NB4 (cell line): ENCODE measurements around the gene NGB.
A peak's percentile ranks its signal among the peaks of the same experiment; 100 is the strongest.

ENCODE experiments used
- CTCF ChIP-seq: IDR thresholded peaks from one replicate; pipeline ENCODE4 v1.5.1; 2012; ENCODE audit warnings: low read depth, low read length
- MAX ChIP-seq: IDR thresholded peaks from 2 replicates; pipeline ENCODE4 v1.6.1; 2011; ENCODE audit warnings: low read depth, low read length
- POLR2A ChIP-seq: IDR thresholded peaks from 2 replicates; pipeline ENCODE4 v1.6.1; 2011; ENCODE audit warnings: mild to moderate bottlenecking; ENCODE audit not compliant: insufficient read length; ENCODE audit errors: extremely low read depth

DNA sequence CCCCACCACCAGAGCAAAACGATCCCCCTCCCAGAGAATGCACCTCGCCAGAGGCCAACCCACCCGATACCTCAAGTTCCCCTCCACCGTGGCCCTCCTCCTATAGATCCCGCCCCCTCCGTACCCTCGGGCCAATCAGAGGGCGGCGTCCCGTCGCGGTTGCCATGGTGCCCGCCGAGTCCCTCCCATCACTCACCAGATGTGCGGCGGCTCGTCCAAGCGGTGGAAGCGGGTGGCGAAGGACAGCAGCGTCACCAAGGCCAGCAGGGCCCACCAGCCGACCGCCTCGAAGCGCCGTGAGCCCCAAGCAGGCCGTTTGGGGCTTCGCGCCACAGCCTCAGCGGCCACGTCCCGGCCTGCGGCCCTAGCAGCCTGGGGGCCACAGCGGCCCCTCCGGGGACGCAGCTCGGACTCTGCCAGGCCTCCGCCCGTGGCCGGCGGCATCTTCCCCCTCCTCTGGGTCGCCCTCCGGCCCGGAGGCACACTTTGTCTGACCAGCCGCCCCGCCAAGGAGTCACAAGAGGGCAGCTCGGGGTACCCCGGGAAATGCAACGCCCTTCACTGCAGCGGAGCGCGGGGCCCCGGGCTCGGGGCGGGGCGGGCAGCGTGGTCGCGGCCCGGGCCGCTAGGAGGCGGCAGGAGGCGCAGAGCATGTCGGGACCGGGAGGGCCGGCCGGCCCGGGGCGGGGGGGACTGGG lies 49.4 kb upstream of the NGB start, which contains the start of gene POMT2:
- TF ChIP-seq CTCF (peak; percentile 7), POLR2A (peak; percentile 56), MAX (peak; percentile 61)
